Measurements from ENCODE around the gene GRIFIN.

Gene GRIFIN

DNA sequence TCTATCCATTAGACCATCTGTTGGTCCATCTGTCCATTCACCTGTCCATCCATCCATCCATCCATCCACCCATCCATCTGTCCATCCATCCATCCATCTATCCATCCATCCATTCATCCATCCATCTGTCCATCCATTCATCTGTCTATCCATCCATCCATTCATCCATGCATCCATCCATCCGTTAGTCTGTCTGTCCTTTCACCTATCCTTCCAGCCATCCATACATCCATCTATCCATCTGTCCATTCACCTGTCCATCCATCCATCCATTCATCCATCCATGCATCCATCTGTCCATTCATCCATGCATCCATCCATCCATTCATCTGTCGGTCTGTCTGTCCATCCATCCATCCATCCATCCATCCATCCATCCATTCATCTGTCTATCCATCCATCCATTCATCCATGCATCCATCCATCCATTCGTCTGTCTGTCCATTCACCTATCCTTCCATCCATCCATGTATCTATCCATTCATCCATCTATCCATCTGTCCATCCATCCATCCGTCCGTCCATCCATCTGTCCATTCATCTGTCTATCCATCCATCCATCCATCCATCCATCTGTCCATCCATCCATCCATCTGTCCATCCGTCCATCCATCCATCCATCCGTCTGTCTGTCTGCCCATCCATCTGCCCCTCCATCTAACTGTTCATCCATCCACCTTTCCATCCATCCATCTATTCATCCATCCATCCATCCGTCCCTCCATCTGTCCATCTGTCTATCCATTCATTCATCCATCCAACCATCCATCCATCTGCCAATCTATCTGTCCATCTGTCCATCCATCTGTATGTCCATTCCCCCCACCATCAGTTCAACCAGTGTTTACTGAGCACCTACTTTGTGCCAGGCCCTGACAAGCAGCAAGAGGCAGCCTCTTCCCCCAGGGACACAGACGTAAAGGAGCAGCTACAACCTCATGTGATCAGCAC, 38.5 kb upstream of the GRIFIN start:
- TF ChIP-seq, protein P1, sequence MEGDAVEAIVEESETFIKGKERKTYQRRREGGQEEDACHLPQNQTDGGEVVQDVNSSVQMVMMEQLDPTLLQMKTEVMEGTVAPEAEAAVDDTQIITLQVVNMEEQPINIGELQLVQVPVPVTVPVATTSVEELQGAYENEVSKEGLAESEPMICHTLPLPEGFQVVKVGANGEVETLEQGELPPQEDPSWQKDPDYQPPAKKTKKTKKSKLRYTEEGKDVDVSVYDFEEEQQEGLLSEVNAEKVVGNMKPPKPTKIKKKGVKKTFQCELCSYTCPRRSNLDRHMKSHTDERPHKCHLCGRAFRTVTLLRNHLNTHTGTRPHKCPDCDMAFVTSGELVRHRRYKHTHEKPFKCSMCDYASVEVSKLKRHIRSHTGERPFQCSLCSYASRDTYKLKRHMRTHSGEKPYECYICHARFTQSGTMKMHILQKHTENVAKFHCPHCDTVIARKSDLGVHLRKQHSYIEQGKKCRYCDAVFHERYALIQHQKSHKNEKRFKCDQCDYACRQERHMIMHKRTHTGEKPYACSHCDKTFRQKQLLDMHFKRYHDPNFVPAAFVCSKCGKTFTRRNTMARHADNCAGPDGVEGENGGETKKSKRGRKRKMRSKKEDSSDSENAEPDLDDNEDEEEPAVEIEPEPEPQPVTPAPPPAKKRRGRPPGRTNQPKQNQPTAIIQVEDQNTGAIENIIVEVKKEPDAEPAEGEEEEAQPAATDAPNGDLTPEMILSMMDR (IDR thresholded peaks at IDR 0.05; ENCODE audit: insufficient read depth, low read length, poor library complexity, severe bottlenecking) = no peak
- Histone ChIP-seq H3K4me3 (replicated peaks; ENCODE audit: low read depth, low read length) (no peak overlapping the region), H3K27me3 (replicated peaks; ENCODE audit: control insufficient read depth, insufficient read depth, low read length) (no peaks in the 10 kb centered on the region; the same call in 1 of the 2 replicates), H3K36me3 (ENCODE audit: control insufficient read depth, insufficient read depth, low read length) (no peaks in the 10 kb centered on the region)
- DNase-seq (ENCODE audit: extremely low read depth, insufficient read length) = no peak

DNA sequence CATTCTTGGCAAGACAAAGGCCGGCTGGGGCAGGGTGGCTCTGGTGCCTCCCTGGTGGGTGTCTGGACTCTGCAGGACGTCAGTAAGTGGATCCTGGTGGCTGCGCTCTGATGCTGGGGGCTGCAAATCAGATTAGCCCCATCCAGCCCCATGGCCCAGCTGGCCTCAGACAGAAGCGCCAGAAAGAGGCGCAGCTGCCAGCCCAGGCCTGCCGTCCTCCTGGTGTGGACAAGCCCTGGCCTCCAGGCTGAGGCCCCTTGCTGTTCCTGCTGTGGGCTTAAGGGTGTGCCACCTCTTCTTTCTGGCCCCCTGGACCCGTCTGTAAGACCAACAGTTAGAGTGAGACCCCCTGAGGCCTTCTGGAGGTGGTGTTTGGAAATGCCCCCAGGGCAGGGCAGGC, 37.5 kb upstream of the GRIFIN start:
- no peak for DNase-seq (ENCODE audit: extremely low read depth, insufficient read length)
- no peaks in the 10 kb centered on the region for H3K36me3 ChIP-seq (ENCODE audit: control insufficient read depth, insufficient read depth, low read length)
- H3K4me3 ChIP-seq (replicated peaks; ENCODE audit: low read depth, low read length) = no peak overlapping the region
- TF ChIP-seq, protein P1 (IDR thresholded peaks at IDR 0.05; ENCODE audit: insufficient read depth, low read length, poor library complexity, severe bottlenecking) = no peak
- no peaks in the 10 kb centered on the region; the same call in 1 of the 2 replicates for H3K27me3 ChIP-seq (replicated peaks; ENCODE audit: control insufficient read depth, insufficient read depth, low read length)

DNA sequence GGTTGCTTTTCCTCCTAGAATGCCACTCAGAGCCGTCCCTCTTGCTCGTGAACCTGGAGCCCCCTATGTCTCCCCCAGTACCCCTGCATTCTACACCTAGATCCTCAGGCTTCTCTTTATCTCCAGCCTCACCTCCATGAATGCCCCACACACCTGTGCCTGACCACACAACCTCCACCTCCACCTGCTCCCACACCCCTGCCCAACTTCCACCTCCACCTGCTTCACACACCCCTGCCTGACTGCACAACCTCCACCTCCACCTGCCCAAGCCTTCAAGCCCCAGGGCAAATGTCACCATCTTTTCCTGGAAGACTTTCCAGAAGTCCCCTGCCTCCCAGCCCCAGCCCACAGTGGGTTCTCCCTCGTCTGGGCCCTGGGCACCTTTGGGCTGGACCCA, 36.5 kb upstream of the GRIFIN start:
- Histone ChIP-seq H3K36me3 (ENCODE audit: control insufficient read depth, insufficient read depth, low read length) (no peaks in the 10 kb centered on the region), H3K4me3 (replicated peaks; ENCODE audit: low read depth, low read length) (no peak overlapping the region), H3K27me3 (replicated peaks; ENCODE audit: control insufficient read depth, insufficient read depth, low read length) (no peaks in the 10 kb centered on the region)
- TF ChIP-seq, protein P1 (IDR thresholded peaks at IDR 0.05; ENCODE audit: insufficient read depth, low read length, poor library complexity, severe bottlenecking) = no peak
- DNase-seq (ENCODE audit: extremely low read depth, insufficient read length) = no peak

DNA sequence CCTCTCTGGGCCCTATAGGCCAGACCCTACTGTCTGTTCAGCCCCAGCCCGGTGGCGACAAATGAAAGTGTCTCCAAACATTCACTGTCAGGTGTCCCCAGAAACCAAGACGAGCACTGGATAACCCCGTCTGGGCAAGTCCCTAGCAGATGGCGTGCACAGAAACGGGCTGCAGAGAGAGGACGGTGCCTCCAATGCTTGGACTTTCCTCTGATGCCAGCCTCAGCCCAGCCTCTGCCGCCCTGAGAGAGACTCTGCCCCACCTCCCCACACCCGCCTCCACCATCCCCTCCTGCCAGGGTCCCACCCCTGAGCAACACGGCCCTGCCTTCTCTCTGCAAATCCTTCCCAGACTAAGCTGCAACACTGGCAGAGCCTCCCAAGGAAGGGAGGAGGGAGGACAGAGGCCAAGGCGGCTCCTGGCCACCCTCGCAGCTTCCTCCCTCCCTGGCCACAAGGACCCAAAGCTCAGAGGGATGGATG, 36.0 kb upstream of the GRIFIN start:
- TF ChIP-seq, protein P1 (IDR thresholded peaks at IDR 0.05; ENCODE audit: insufficient read depth, low read length, poor library complexity, severe bottlenecking) = no peak
- Histone ChIP-seq H3K36me3 (ENCODE audit: control insufficient read depth, insufficient read depth, low read length) (no peaks in the 10 kb centered on the region), H3K27me3 (replicated peaks; ENCODE audit: control insufficient read depth, insufficient read depth, low read length) (no peaks in the 10 kb centered on the region), H3K4me3 (replicated peaks; ENCODE audit: low read depth, low read length) (no peak overlapping the region)
- DNase-seq (ENCODE audit: extremely low read depth, insufficient read length) = no peak

DNA sequence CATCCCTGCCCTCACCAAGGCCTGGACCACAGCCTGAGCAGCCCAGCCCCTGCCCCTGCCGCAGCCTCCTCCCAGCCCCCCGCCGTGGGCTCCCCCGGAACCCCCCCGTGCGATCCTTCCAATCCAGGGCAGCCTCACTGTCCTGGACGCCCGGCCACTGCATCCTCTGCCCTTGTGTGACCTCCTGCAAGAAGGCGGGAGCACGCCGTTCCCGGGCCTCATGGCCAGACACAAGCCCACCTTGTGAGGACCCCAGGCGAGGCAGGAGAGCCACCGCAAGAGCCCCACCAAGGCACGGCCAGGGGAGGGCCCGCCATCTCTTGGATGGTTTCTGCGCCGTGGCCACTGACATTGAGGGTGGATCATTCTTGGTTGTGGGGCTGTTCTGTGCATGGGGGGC, 35.6 kb upstream of the GRIFIN start:
- H3K27me3 ChIP-seq (replicated peaks; ENCODE audit: control insufficient read depth, insufficient read depth, low read length) = no peaks in the 10 kb centered on the region
- H3K36me3 ChIP-seq (ENCODE audit: control insufficient read depth, insufficient read depth, low read length) = no peaks in the 10 kb centered on the region
- no peak for DNase-seq (ENCODE audit: extremely low read depth, insufficient read length)
- TF ChIP-seq, protein P1 (IDR thresholded peaks at IDR 0.05; ENCODE audit: insufficient read depth, low read length, poor library complexity, severe bottlenecking) = no peak
- H3K4me3 ChIP-seq (replicated peaks; ENCODE audit: low read depth, low read length) = no peak overlapping the region

All from GM06990 (cell line).